Epidermal melanocyte (primary cell): ENCODE results near the gene HINT3.
"Not testable (repeated sequence)": the region's sequence is repeated elsewhere in the genome, so short reads cannot be mapped to it uniquely, and the experiment has no call there.

Experiments
- DNase-seq: peaks from one replicate; pipeline ENCODE4 v3.0.0; 2011; ENCODE audit warnings: low spot score; ENCODE audit not compliant: insufficient read length

HINT3 gene

DNA sequence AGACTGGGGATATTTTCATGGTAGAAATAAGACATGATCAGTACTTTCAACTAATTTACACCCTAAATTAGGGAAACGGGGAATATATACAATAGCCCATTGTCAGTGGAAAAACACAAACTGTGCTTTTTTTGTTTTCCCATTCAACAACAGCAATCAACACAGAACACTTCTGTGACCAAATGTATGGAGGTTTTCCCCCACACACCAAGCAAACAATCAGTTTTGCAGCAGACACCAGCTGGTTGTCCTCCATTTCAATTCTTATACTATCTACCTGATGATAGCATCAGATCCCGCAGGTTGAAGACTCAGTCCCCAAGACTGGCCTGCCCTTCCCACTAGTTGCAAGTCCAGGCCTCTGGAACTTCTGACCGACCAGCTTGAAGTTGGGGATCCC is 4.5 kb downstream of the HINT3 start:
- no peak for DNase-seq

DNA sequence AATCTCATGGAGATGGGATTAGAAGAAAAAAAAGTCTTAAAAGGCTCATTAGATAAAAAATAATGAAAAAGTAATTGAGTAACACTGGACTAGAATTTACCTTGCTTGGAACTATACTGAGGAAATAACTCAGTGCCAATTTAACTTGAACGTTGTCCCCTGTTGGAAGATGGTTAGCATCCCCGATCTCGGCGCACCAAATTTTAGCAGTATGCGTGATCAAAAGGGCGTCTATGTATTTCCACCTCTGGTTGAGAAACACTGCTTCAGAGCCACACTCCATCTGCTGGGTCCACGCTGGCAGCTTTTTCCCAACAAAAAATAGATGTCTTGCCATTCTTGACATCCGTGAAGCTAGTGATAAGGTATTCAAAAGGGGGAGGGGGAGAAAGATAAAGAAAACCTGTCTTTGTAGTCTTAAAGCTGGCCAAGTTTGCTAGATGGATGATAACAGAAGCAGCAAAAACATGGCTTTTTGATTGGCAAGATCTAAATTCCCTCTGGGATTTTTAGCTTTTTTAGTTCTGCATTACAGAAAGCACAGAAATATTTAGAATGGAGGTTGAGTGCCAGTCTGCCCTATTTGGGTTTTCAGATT is 6.4 kb downstream of the HINT3 start:
- DNase-seq: no peak

DNA sequence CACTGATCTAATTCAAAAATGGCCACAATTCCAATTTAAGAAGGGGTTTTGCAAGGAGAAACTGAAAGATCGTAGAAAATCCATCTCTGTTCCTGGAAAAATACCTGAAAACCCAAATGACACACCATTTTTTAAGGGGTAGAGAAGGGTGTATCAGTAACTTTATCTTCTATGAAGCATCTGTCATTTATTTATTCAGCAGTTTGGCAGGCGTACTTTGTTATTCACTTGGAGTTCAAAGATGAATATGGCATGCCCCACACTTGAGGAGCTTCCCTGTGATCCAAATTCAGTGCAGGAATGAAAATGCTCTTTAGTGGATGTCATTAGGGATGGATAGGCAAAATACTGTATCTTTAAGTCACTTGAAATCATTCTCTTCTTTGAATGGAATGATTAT is 7.2 kb downstream of the HINT3 start:
- DNase-seq: no peak

DNA sequence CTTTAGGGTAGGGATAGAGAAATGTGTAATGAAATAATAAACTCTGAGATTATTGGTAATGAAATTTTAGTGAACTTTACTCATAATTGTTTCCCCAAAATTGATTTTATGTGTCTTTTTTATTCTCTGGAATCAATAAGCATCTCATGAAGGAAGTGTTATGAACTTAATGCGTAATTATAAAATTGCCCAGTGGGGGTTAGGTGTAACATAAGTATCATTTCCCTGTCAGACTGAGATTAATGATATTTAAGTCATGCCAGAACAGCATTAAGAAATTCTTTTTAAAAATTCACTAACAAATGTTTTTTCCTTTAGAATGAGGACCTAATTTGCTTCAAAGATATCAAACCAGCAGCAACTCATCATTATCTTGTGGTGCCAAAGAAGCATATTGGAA is 10.0 kb downstream of the HINT3 start:
- no peak for DNase-seq

DNA sequence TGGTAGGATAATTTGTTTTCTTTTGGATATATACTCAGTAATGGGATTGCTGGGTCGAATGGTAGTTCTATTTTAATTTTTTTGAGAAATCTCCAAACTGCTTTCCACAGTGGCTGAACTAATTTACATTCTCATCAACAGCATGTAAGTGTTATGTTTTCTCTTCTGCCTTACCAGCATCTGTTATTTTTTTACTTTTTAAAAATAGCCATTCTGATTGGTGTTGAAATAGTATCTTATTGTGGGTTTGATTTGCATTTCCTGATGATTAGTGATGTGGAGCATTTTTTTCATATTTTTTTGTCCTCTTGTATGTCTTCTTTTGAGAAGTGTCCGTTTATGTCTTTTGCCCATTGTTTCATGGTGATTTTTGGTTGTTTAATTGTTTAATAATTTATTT is 11.9 kb downstream of the HINT3 start:
- DNase-seq: no peak

DNA sequence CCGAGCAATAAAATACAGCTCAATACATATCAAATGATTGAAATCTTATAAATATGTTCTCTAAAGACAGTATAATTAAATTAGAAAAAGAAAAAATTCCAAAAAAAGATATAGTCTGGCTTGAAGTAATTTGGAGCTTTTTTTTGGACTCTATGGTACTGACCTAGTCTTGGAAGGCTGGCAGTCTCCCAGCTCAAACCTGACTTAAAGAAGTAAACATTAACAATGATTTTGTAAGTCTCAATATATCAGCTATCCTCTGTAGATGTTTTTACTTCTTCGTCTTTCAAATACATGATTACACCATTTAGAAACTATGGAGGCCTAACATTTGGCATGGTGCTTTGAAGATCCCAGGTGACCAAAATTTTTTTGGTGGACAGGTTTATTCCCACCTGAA is 14.2 kb downstream of the HINT3 start:
- no peak for DNase-seq

DNA sequence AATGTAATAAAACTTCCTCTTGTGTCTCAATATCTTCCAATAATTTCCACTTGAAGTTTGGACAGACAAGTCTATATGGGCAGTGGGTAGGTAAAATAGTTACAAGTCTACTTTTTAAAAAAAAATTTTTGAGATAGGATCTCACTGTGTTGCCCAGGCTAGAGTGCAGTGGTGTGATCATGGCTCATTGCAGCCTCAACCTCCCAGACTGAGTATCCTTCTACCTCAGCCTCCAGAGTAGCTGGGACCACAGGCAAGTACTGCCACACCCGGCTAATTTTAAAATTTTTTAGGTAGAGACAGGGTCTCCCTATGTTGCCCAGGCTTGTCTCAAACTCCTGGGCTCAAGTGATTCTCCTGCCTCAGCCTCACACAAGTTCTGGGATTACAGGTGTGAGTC is 15.9 kb downstream of the HINT3 start:
- DNase-seq: not testable (repeated sequence)

DNA sequence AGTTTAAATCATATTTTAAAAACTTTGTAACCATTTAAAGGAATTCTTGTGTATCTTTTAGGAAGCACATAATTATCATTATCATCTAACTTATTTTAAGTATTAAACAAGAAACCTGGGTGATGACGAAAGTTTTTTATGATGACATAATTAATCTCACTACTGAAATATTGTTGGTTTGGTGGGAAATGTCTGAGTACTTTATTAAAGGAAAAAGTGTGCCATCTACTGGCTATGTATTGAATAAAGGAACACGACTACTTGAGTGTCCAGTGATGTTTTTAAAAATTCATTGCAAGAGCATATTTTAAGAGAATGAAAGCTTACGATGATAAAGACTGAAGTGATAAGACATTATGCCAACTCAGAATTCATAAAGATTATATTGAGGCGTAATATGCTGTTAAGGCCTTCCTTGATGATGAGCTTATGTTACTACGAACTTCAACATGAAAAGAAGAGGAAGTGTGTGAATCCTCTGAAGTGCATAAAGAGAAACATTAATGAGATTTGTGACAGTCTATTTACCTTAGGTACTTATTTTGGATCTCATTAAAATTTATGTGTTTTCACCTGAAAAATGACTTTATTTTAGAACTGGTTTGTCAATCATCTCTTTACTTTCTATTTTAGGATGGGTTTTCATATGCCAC is 17.8 kb downstream of the HINT3 start:
- no peak for DNase-seq

DNA sequence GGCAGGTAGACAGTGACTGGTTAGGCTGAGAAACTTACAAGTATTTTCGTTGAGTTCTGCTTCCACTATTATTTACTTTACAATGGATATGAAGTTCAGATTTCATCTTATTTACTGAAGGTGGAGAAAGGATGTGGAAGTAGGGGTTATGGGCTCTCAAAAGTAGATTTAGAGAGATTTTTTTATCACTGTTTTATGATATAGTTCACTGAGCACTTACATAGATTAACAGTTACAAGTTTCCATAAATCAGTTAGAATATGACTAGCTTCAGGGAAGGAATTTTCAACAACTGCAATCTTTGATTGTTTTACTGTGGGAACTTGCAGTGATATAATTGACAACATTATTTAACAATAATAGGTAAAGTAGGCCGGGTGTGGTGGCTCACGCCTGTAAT is 22.5 kb downstream of the HINT3 start:
- DNase-seq: no peak

DNA sequence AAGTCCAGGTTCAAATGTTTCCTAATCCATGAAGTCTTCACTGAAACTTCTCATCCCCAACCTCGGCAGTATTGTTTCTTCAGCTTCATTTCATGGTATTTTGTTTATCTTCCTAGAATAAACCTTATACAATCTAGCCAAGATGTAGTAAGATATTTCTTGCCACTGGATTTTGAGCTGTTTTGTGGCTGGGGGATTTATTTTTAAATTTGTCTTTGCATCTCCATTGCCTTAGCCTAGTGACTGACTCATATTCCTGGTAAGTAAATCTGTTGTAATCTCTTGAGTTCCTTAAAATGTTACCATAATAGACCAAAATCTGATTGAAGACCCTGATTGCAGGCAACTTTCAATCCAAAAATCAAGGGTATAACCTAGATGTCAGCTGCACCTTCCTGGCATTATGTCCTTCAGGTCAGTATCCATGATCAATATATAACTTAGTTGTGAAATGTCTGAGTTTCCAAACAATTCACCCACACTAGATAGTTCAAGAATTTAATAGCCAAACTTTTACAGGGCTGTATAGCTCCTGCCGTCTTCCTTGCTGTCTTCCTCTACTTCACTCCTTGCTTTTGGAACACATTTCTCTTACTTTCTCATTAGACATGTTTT is 25.1 kb downstream of the HINT3 start:
- no peak for DNase-seq

DNA sequence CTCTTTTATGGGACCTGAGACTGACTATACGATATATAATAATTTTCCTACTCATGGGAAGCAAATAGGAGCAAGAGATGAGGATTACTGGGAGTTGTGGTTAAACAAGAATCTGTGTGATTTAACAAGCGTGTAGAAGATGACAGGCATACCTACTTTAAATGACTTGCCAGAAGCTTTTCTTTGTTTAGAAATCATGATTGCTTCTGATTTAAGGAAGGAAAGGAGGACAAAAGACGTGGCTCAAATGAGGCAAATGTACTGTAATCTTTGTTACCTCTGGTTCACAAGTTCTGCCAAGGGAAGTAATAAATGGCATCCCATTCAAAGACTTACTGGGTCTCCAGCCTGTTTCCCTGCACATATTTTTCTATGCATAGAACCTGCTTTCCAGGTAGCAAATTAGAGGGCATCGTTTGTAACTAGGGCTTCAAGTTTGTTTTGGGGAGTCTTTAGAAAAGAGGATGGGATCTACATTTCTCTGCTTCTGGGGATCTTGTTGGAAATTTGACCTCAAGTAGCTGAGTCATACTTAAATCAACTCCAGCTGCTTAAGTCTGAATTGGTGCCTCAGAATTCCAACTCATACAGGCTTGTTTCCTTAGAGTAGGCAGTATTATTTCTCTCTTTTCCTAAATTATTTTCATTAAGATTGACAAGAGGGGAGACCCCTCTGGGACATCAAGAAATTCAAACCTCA is 26.8 kb downstream of the HINT3 start:
- no peak for DNase-seq

DNA sequence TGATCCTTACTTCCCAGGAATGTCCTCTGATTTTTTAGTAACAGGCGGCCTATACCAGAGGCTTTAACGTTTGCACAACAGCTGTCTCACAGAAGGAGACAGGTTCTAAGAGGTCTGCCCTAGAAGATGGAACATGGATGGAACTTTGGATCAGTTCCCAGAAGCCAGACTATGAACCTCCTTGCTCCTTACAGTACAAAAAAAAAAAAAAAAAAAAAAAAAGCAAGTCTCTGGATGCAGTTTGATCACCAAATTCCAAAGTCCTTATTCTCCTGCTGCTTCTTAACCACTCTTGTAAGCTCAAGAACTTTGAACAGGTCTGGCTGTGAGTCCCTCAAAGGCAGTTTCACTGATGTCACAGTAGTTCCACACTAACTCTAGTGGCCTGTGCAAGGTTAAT is 27.7 kb downstream of the HINT3 start:
- DNase-seq: no peak

DNA sequence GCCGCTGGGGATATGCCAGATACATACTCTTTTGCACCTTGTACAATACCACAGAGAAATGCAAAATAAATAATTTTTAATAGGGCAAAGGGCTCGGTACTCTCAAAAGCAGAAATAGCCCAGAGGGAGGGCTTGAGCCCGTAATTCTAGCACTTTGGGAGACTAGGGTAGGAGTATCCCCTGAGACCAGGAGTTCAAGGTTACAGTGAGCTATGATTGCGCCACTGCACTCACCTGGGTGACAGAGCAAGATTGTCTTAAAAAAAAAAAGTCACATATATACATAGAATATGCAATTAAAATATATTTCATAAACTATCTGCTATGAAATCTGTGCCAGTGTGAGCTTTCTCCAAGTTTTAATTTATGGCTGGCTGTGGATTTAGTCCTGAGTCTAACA is 29.0 kb downstream of the HINT3 start:
- DNase-seq: no peak

DNA sequence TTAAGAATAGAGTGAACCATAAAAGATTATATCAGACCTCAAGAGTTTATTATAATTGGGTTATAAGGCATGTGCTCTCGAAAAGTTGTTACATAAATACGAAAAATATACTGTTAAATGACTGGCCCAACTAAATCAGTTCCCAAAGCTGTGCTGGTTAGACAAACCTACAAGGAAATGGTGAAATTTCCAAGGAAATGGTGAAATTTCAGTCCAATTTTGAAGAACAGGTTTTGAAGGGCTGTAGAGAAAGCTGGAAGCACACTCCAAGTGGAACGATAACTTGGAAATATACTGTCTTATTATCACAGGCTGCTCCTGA is 29.4 kb downstream of the HINT3 start:
- DNase-seq: no peak

DNA sequence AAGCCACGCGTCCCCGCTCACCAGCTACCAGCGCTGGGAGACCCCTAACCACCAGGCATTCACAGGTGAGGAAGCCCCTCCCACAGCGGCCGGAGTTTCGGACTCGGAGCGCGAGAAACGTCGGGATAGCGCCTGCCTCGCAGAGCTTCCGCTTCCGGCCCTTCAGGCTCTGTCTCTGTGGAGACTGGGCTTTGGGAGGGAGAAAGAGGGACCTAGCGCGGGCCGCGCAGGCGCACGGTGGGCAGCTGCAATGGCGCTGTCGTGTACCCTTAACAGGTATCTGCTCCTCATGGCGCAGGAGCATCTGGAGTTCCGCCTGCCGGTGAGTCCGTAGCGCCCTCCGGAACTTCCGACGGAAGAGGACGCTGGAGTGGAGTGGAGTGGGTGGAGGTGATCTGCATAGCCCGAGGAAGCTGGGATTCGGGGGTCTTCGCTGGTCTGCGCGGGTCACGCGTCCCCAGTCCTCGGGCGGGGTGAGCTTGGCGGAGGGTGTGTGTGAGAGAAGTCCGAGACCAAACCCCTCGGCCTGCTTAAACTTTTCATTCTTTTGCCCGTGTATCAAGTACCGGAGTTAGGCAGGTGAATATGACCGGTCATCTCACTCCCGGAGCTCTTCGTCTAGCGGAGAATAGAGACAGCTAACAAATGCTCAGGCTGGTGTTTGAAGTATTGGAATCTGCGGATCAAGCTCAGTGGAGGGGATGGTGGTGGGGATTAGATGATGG is 29.9 kb downstream of the HINT3 start, which contains the start of gene TRMT11:
TRMT11 (plus strand) TSS at position 240 of the 725 bp plus-strand sequence; CDS start at position 251, 11 bp downstream.
- peak; percentile 84 for DNase-seq

DNA sequence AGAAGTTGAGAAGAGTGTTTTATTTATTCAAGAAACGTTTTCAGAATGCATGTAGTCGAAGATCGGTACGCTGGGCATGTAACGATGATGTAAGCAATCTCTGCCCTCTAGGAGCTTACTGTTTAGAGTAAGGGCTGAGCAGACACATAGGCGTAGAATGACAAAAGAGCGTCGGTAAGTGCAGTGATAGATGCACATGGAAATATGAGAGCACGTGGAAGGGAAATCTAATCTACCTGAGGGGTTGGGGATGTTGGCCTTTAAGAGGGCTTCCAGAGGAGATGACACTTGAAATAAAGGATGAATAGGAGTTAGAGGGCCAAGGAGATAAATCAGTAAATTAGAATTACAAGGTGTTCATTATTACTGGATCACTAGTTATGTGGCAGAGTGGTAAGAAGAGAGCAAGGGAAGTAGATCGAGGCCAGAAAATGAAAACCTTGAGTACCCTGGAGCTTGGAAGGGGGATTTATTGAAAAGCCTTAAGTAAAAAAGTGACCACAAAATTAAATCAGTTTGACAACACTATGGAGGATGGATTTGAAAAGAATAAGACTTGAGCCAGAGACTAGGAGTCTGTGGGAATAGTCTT is 30.6 kb downstream of the HINT3 start:
- DNase-seq: no peak

DNA sequence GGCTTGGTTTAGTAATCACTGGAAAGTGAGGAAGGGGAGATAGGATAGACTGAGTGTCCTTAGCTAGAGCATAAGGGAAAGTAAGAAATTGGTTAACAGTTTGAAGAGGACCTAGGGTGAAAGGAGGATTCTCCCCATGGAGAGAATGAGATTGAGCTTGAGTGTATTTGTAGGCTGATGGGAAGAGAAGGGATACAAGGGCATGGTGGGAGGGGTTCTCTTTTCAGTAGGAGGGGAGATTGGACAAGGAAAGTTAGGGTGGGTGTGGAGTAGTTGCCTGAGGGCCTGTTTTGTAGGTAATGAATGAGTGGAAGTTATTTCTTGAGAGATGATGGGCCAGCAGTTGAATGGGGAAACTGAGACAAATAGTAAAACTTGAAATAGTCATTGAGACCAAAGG is 31.7 kb downstream of the HINT3 start:
- no peak for DNase-seq

DNA sequence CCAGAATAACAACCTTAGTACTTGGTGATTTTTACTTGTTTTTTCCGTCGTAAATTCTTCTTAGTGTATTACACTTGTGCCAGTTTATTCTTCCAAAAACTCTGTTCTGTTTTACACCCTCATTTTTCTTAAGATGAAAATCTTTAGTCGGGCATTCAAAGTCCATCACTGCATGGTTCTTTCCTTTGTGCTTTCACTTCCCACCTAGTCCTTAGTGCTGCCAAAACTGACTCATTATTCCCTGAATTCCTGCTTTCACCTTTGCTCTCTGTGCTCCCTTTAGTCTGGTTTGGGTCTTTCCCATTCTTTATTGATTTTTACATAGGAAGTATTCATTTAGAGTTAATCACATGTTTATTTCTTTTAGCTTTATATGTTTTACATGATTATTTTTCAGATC is 33.1 kb downstream of the HINT3 start:
- no peak for DNase-seq

DNA sequence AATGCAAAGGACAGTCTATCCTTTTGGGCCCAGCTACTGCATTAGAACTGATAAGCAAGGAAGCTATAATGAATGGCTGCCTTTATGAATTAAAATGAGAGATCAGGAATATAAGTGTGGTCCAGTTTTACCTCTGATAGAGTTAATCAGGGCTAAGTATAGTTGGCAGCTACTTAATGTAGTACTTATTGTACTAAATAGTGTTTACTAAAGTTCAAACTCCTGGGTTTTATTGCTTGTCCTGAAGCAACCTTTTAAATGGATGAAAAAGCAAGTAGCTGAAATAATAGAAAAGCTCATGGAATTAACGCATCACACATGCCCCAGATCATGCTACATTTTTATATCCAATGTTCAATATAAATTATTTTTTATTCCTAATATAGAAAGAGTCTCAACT is 35.1 kb downstream of the HINT3 start:
- no peak for DNase-seq

DNA sequence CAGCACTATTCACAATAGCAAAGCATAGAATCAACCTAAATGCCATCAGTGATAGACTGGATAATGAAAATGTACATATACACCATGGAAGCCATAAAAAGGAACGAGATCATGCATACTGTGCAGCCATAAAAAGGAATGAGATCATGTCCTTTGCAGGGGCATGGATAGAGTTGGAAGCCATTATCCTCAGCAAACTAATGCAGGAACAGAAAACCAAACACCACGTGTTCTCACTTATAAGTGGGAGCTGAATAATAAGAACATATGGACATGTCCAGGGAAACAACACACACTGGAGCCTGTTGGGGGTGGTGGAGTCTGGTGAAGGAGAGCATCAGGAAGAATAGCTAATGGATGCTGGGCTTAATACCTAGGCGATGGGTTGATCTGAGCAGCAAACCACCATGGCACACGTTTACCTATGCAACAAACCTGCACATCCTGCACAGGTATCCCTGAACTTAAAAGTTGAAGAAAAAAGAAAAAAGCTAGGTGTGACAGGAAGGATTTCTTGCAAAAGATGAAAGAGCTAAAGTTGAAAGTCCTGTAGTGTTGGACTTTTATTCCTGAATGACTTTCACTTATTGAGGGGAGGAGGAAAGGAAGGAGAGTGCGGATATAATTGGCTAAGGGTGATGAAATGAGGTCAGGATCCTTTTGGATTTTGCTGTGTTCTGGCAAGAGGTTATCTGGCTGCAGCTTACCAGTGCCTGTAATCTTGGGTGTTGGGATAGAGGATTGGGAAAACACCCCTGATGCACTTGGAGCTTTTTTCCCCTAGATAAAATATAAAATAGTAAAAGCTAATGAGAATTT is 38.3 kb downstream of the HINT3 start:
- no peak for DNase-seq
